Keratinocyte (primary cell): ENCODE data around the gene CXCL5.

ENCODE experiments used
- CTCF ChIP-seq, 3 experiments: IDR thresholded peaks in 1 of 3; conservative IDR thresholded peaks in 1 of 3; optimal IDR thresholded peaks in 1 of 3; 2 replicates in 2 of 3; 3 replicates in 1 of 3; pipeline versions ENCODE3 to v1.5.1; 2011; ENCODE audit warnings: low read length in 3 of 3, mild to moderate bottlenecking in 3 of 3, moderate library complexity in 2 of 3, control low read depth in 1 of 3, inconsistent platforms in 1 of 3; ENCODE audit not compliant: insufficient read depth in 2 of 3; ENCODE audit errors: extremely low read depth in 1 of 3
- EZH2 ChIP-seq: IDR thresholded peaks from one replicate; pipeline ENCODE4 v1.6.1; 2012; ENCODE audit warnings: inconsistent platforms, mild to moderate bottlenecking, low read length, moderate library complexity

- TF ChIP-seq CTCF (optimal IDR thresholded peaks at IDR 0.05 in 1 of 3, IDR thresholded peaks at IDR 0.05 in 1 of 3, conservative IDR thresholded peaks at IDR 0.05 in 1 of 3; ENCODE audit: extremely low read depth in 1 of 3, insufficient read depth in 2 of 3, low read length in 3 of 3) = peak in 2 of 3 experiments; percentile 14 to 16
- TF ChIP-seq EZH2 = no peak
Measured at GRCh38 chr4:74038425-74039314, 40.2 kb upstream of the CXCL5 start, which contains the start of gene CXCL3.
